HEK293 (cell line): Measurements from ENCODE around the gene ARRB2.

ENCODE experiments used
- CTCF ChIA-PET: fragments of 350-600 bp; formaldehyde crosslinking; extraction: SDS; loops from one replicate; lab custom pipeline; 2021; ENCODE audit warnings: antibody characterized with exemption; lab: Yijun Ruan, JAX
- POLR2A ChIA-PET: fragments of 300-600 bp; formaldehyde crosslinking; extraction: SDS; loops from one replicate; lab custom pipeline; 2020; ENCODE audit warnings: antibody characterized with exemption, inconsistent platforms; lab: Yijun Ruan, JAX
- H3K27ac ChIP-seq: fragments of 200-500 bp; sonication (Bioruptor generic); 2 replicates; pipeline ENCODE4 v1.5.1; 2014; ENCODE audit warnings: low read depth, low read length, control low read depth, inconsistent platforms; ENCODE audit errors: extremely low read depth
- H3K36me3 ChIP-seq, 2 experiments: fragments of 200-500 bp in 1 of 2; sonication (Bioruptor generic) in 1 of 2; 1 replicate in 1 of 2; 2 replicates in 1 of 2; pipeline ENCODE4 v1.5.1; 2014 to 2017; ENCODE audit warnings: inconsistent platforms in 2 of 2, low read length in 2 of 2; ENCODE audit not compliant: control insufficient read depth in 2 of 2, insufficient read depth in 1 of 2
- H3K4me1 ChIP-seq: fragments of 200-500 bp; sonication (Bioruptor generic); 2 replicates; pipeline ENCODE4 v1.5.1; 2014; ENCODE audit warnings: mild to moderate bottlenecking, low read length, inconsistent platforms; ENCODE audit not compliant: control insufficient read depth, insufficient read depth
- H3K4me3 ChIP-seq: 2 replicates; pipeline ENCODE4 v1.5.1; 2011; ENCODE audit warnings: low read depth, mild to moderate bottlenecking, control low read depth, low read length, moderate library complexity
- H3K9me3 ChIP-seq: fragments of 200-500 bp; sonication (Bioruptor generic); 2 replicates; pipeline ENCODE4 v1.5.1; 2014; ENCODE audit warnings: low read depth, low read length, inconsistent platforms; ENCODE audit not compliant: control insufficient read depth, insufficient read depth
- FEZF1 ChIP-seq: fragments of 450-650 bp; formaldehyde crosslinking; IDR thresholded peaks from 2 replicates; pipeline ENCODE4 v1.5.1; 2016; ENCODE audit warnings: missing biosample characterization, missing genetic modification characterization
- GLI2 ChIP-seq: fragments of 450-650 bp; formaldehyde crosslinking; IDR thresholded peaks from 2 replicates; pipeline ENCODE4; 2017; ENCODE audit warnings: missing biosample characterization, missing genetic modification characterization, low read depth, borderline replicate concordance
- HOXA7 ChIP-seq: sonication (generic); formaldehyde crosslinking; IDR thresholded peaks from 2 replicates; pipeline ENCODE4 v1.8.1; 2022; ENCODE audit warnings: missing genetic modification reagents, borderline replicate concordance
- KLF1 ChIP-seq: fragments of 450-650 bp; formaldehyde crosslinking; IDR thresholded peaks from 2 replicates; pipeline ENCODE4 v1.5.1; 2016; ENCODE audit warnings: missing biosample characterization, missing genetic modification characterization
- KLF9 ChIP-seq: fragments of 450-650 bp; formaldehyde crosslinking; IDR thresholded peaks from 2 replicates; pipeline ENCODE4 v1.5.1; 2016; ENCODE audit warnings: missing biosample characterization, missing genetic modification characterization, low read depth
- SP3 ChIP-seq: fragments of 450-650 bp; formaldehyde crosslinking; IDR thresholded peaks from 2 replicates; pipeline ENCODE4 v1.5.1; 2016; ENCODE audit warnings: missing biosample characterization, missing genetic modification characterization
- ZBTB17 ChIP-seq: fragments of 450-650 bp; formaldehyde crosslinking; IDR thresholded peaks from 2 replicates; pipeline ENCODE4 v1.5.1; 2016; ENCODE audit warnings: missing biosample characterization, missing genetic modification characterization
- ZBTB8A ChIP-seq: fragments of 450-650 bp; formaldehyde crosslinking; IDR thresholded peaks from 2 replicates; pipeline ENCODE4 v1.5.1; 2016; ENCODE audit warnings: missing biosample characterization, missing genetic modification characterization
- ZFHX2 ChIP-seq: fragments of 450-650 bp; formaldehyde crosslinking; conservative IDR thresholded peaks from 2 replicates; pipeline ENCODE4 v1.5.1; 2016; ENCODE audit warnings: missing biosample characterization, missing genetic modification characterization
- ZFP3 ChIP-seq: fragments of 450-650 bp; formaldehyde crosslinking; IDR thresholded peaks from 2 replicates; pipeline ENCODE4 v1.5.1; 2016; ENCODE audit warnings: low read depth, missing biosample characterization, missing genetic modification characterization
- ZNF114 ChIP-seq: fragments of 450-650 bp; formaldehyde crosslinking; IDR thresholded peaks from 2 replicates; pipeline ENCODE4 v1.5.0; 2017; ENCODE audit warnings: missing biosample characterization, missing genetic modification characterization
- ZNF169 ChIP-seq: fragments of 450-650 bp; formaldehyde crosslinking; IDR thresholded peaks from 2 replicates; pipeline ENCODE4 v1.5.1; 2016; ENCODE audit warnings: missing biosample characterization, missing genetic modification characterization
- ZNF184 ChIP-seq: fragments of 450-650 bp; IDR thresholded peaks from 2 replicates; pipeline ENCODE4 v1.5.1; 2018; ENCODE audit warnings: missing biosample characterization, mild to moderate bottlenecking, missing genetic modification characterization
- ZNF2 ChIP-seq: fragments of 450-650 bp; formaldehyde crosslinking; IDR thresholded peaks from 2 replicates; pipeline ENCODE4 v1.5.1; 2016; ENCODE audit warnings: missing biosample characterization, missing genetic modification characterization
- ZNF266 ChIP-seq: fragments of 450-650 bp; formaldehyde crosslinking; IDR thresholded peaks from 2 replicates; pipeline ENCODE4 v1.5.1; 2016; ENCODE audit warnings: missing biosample characterization, missing genetic modification characterization, low read depth
- ZNF292 ChIP-seq: fragments of 450-650 bp; formaldehyde crosslinking; IDR thresholded peaks from 2 replicates; pipeline ENCODE4 v1.5.1; 2016; ENCODE audit warnings: low read depth, missing biosample characterization, missing genetic modification characterization, borderline replicate concordance
- ZNF302 ChIP-seq: fragments of 450-650 bp; formaldehyde crosslinking; IDR thresholded peaks from 2 replicates; pipeline ENCODE4 v1.5.1; 2016; ENCODE audit warnings: missing biosample characterization, missing genetic modification characterization, low read depth
- ZNF335 ChIP-seq: fragments of 450-650 bp; formaldehyde crosslinking; conservative IDR thresholded peaks from 2 replicates; pipeline ENCODE4 v1.5.1; 2016; ENCODE audit warnings: missing biosample characterization, missing genetic modification characterization
- ZNF623 ChIP-seq: fragments of 450-650 bp; formaldehyde crosslinking; IDR thresholded peaks from 2 replicates; pipeline ENCODE4 v1.5.1; 2016; ENCODE audit warnings: missing biosample characterization, missing genetic modification characterization
- ZNF843 ChIP-seq: fragments of 450-650 bp; formaldehyde crosslinking; IDR thresholded peaks from 2 replicates; pipeline ENCODE4 v1.5.1; 2016; ENCODE audit warnings: missing biosample characterization, missing genetic modification characterization
- ZXDB ChIP-seq: fragments of 450-650 bp; formaldehyde crosslinking; IDR thresholded peaks from 2 replicates; pipeline ENCODE4 v1.5.1; 2016; ENCODE audit warnings: missing biosample characterization, missing genetic modification characterization
- TF ChIP-seq, protein P1 (sequence below): fragments of 450-650 bp; formaldehyde crosslinking; IDR thresholded peaks from 2 replicates; pipeline ENCODE4 v1.5.1; 2016; ENCODE audit warnings: missing biosample characterization, missing genetic modification characterization
- TF ChIP-seq, protein P2 (sequence below): fragments of 450-650 bp; formaldehyde crosslinking; IDR thresholded peaks from 2 replicates; pipeline ENCODE4 v1.5.1; 2016; ENCODE audit warnings: missing biosample characterization, missing genetic modification characterization
- TF ChIP-seq, protein P3 (sequence below): fragments of 450-650 bp; formaldehyde crosslinking; IDR thresholded peaks from 2 replicates; pipeline ENCODE4 v1.5.1; 2017; ENCODE audit warnings: missing biosample characterization, missing genetic modification characterization
- TF ChIP-seq, protein P4 (sequence below): fragments of 450-650 bp; formaldehyde crosslinking; IDR thresholded peaks from 2 replicates; pipeline ENCODE4 v1.5.1; 2016; ENCODE audit warnings: missing biosample characterization, missing genetic modification characterization
- TF ChIP-seq, protein P5 (sequence below): fragments of 450-650 bp; formaldehyde crosslinking; IDR thresholded peaks from 2 replicates; pipeline ENCODE4 v1.5.1; 2017; ENCODE audit warnings: missing biosample characterization, missing genetic modification characterization
- TF ChIP-seq, protein P6 (sequence below): fragments of 450-650 bp; formaldehyde crosslinking; IDR thresholded peaks from 2 replicates; pipeline ENCODE4 v1.5.0; 2017; ENCODE audit warnings: missing biosample characterization, missing genetic modification characterization, borderline replicate concordance

ARRB2 gene

DNA sequence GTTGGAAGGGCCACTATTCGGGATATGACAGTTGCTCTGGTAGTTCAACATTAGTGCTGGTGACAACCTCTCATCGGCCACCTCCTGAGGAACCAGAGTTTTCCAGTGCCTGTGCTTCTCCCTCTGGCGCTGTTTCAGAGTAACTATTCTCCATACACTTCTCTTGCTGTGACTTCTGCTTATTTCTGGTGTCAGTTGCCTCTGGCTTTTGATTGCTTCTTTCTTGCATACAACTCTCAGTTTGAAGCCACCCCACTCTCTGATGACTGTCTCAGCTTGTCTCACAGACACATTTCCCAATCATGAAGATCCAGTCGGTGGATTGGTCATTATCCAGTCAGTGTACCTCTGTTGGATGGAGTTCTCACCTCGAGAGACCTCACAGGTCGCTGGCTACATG is 57.9 kb downstream of the ARRB2 start:
- CTCF ChIA-PET: interaction anchor here (1.4 kb wide), 1 partner anchor 21 kb away, joined by 8 read pairs; no protein-coding TSS in a partner anchor
- POLR2A ChIA-PET: no interaction called here
- no peaks in the 10 kb centered on the region for H3K36me3 ChIP-seq
- no peak for TF ChIP-seq ZNF114 (tag by site-specific recombination)
- TF ChIP-seq, protein P1, sequence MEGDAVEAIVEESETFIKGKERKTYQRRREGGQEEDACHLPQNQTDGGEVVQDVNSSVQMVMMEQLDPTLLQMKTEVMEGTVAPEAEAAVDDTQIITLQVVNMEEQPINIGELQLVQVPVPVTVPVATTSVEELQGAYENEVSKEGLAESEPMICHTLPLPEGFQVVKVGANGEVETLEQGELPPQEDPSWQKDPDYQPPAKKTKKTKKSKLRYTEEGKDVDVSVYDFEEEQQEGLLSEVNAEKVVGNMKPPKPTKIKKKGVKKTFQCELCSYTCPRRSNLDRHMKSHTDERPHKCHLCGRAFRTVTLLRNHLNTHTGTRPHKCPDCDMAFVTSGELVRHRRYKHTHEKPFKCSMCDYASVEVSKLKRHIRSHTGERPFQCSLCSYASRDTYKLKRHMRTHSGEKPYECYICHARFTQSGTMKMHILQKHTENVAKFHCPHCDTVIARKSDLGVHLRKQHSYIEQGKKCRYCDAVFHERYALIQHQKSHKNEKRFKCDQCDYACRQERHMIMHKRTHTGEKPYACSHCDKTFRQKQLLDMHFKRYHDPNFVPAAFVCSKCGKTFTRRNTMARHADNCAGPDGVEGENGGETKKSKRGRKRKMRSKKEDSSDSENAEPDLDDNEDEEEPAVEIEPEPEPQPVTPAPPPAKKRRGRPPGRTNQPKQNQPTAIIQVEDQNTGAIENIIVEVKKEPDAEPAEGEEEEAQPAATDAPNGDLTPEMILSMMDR: no peak
- no peak for TF ChIP-seq KLF9
- no peak for TF ChIP-seq ZNF335 (tag by site-specific recombination)
- no peak for TF ChIP-seq FEZF1
- TF ChIP-seq, protein P2, sequence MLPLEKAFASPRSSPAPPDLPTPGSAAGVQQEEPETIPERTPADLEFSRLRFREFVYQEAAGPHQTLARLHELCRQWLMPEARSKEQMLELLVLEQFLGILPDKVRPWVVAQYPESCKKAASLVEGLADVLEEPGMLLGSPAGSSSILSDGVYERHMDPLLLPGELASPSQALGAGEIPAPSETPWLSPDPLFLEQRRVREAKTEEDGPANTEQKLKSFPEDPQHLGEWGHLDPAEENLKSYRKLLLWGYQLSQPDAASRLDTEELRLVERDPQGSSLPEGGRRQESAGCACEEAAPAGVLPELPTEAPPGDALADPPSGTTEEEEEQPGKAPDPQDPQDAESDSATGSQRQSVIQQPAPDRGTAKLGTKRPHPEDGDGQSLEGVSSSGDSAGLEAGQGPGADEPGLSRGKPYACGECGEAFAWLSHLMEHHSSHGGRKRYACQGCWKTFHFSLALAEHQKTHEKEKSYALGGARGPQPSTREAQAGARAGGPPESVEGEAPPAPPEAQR (tag by site-specific recombination): no peak
- no peak for TF ChIP-seq ZNF843 (tag by site-specific recombination)
- TF ChIP-seq ZNF266: no peak
- TF ChIP-seq ZNF184 (tag by site-specific recombination): no peak
- no peak for TF ChIP-seq GLI2 (tag by site-specific recombination)
- H3K4me3 ChIP-seq: no peak overlapping the region
- no peaks in the 10 kb centered on the region for H3K4me1 ChIP-seq
- H3K27ac ChIP-seq: no peak overlapping the region
- H3K9me3 ChIP-seq: no peaks in the 10 kb centered on the region

DNA sequence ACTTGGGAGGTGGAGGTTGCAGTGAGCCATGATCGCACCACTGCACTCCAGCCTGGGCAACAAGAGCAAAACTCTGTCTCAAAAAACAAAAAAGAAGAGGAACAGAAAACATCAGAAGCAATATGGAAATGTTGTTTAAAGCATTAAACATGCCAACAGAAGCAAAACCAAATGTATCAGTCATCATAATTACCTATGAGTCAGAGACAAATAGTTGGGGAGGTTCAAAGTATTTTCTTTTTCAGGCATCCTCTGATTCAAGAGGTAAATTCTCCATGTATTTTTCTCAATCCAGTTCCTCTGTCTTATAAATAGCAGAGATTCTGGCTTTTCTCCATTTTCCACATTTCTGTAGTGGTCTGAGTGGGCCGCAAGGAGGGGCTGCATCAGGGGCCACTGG is 59.2 kb downstream of the ARRB2 start:
- no peak overlapping the region for H3K27ac ChIP-seq
- ChIA-PET POLR2A (no interaction called here), CTCF (interaction anchor here (0.7 kb wide), 1 partner anchor 37 kb away, joined by 3 read pairs; no protein-coding TSS in a partner anchor)
- TF ChIP-seq HOXA7 (no peak), KLF1 (tag by site-specific recombination) (no peak), ZNF292 (tag by site-specific recombination) (no peak), ZNF302 (tag by site-specific recombination) (no peak), ZBTB17 (no peak), ZFP3 (tag by site-specific recombination) (no peak), ZNF623 (tag by site-specific recombination) (no peak), ZBTB8A (tag by site-specific recombination) (no peak), ZNF2 (tag by site-specific recombination) (no peak), ZFHX2 (tag by site-specific recombination) (no peak), ZXDB (tag by site-specific recombination) (no peak), ZNF169 (tag by site-specific recombination) (no peak), GLI2 (tag by site-specific recombination) (no peak), SP3 (tag by site-specific recombination) (no peak)
- TF ChIP-seq, protein P3, sequence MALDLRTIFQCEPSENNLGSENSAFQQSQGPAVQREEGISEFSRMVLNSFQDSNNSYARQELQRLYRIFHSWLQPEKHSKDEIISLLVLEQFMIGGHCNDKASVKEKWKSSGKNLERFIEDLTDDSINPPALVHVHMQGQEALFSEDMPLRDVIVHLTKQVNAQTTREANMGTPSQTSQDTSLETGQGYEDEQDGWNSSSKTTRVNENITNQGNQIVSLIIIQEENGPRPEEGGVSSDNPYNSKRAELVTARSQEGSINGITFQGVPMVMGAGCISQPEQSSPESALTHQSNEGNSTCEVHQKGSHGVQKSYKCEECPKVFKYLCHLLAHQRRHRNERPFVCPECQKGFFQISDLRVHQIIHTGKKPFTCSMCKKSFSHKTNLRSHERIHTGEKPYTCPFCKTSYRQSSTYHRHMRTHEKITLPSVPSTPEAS: no peak
- TF ChIP-seq, protein P4, sequence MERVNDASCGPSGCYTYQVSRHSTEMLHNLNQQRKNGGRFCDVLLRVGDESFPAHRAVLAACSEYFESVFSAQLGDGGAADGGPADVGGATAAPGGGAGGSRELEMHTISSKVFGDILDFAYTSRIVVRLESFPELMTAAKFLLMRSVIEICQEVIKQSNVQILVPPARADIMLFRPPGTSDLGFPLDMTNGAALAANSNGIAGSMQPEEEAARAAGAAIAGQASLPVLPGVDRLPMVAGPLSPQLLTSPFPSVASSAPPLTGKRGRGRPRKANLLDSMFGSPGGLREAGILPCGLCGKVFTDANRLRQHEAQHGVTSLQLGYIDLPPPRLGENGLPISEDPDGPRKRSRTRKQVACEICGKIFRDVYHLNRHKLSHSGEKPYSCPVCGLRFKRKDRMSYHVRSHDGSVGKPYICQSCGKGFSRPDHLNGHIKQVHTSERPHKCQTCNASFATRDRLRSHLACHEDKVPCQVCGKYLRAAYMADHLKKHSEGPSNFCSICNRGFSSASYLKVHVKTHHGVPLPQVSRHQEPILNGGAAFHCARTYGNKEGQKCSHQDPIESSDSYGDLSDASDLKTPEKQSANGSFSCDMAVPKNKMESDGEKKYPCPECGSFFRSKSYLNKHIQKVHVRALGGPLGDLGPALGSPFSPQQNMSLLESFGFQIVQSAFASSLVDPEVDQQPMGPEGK (tag by site-specific recombination): no peak
- TF ChIP-seq, protein P5, sequence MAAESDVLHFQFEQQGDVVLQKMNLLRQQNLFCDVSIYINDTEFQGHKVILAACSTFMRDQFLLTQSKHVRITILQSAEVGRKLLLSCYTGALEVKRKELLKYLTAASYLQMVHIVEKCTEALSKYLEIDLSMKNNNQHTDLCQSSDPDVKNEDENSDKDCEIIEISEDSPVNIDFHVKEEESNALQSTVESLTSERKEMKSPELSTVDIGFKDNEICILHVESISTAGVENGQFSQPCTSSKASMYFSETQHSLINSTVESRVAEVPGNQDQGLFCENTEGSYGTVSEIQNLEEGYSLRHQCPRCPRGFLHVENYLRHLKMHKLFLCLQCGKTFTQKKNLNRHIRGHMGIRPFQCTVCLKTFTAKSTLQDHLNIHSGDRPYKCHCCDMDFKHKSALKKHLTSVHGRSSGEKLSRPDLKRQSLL (tag by site-specific recombination): no peak
- TF ChIP-seq, protein P6, sequence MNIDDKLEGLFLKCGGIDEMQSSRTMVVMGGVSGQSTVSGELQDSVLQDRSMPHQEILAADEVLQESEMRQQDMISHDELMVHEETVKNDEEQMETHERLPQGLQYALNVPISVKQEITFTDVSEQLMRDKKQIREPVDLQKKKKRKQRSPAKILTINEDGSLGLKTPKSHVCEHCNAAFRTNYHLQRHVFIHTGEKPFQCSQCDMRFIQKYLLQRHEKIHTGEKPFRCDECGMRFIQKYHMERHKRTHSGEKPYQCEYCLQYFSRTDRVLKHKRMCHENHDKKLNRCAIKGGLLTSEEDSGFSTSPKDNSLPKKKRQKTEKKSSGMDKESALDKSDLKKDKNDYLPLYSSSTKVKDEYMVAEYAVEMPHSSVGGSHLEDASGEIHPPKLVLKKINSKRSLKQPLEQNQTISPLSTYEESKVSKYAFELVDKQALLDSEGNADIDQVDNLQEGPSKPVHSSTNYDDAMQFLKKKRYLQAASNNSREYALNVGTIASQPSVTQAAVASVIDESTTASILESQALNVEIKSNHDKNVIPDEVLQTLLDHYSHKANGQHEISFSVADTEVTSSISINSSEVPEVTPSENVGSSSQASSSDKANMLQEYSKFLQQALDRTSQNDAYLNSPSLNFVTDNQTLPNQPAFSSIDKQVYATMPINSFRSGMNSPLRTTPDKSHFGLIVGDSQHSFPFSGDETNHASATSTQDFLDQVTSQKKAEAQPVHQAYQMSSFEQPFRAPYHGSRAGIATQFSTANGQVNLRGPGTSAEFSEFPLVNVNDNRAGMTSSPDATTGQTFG (tag by site-specific recombination): no peak
- H3K9me3 ChIP-seq: no peaks in the 10 kb centered on the region
- no peaks in the 10 kb centered on the region for H3K36me3 ChIP-seq
- no peak overlapping the region for H3K4me3 ChIP-seq
- no peaks in the 10 kb centered on the region for H3K4me1 ChIP-seq
